WTC11 (cell line): Measurements from ENCODE around the gene ITPKB. TPM values are rescaled to one million over a fixed set of nuclear protein-coding genes. Genes with fewer than 3 reads are reported as not detected.

ENCODE experiments used
- ATAC-seq: fragments of 200-7000 bp; cut with Tn5 transposase; 2 replicates; pipeline ENCODE4 v1.10.0; 2021; ENCODE audit warnings: mild to moderate bottlenecking, moderate library complexity
- CTCF ChIA-PET: fragments of 300-600 bp; sonication (Branson Sonifier 250); formaldehyde crosslinking; loops from one replicate; lab custom pipeline; 2021; ENCODE audit warnings: antibody characterized with exemption; lab: Charles Lee
- POLR2A ChIA-PET: fragments of 350-600 bp; sonication (Branson Sonifier 250); formaldehyde crosslinking; loops from one replicate; lab custom pipeline; 2021; ENCODE audit warnings: antibody characterized with exemption; lab: Charles Lee
- DNase-seq: peaks from one replicate; pipeline ENCODE4 v3.0.0; 2021; ENCODE audit warnings: low spot score
- H3K27ac Mint-ChIP-seq: 2 replicates; pipeline ENCODE4 v1.8.0; 2021; ENCODE audit warnings: mixed read lengths
- H3K27me3 Mint-ChIP-seq: 2 replicates; pipeline ENCODE4 v1.8.0; 2021; ENCODE audit warnings: low read depth, mild to moderate bottlenecking, moderate library complexity, mixed read lengths
- H3K36me3 Mint-ChIP-seq: 2 replicates; pipeline ENCODE4 v1.8.0; 2021; ENCODE audit warnings: mixed read lengths
- H3K4me1 Mint-ChIP-seq: 2 replicates; pipeline ENCODE4 v1.8.0; 2022; ENCODE audit warnings: mixed read lengths
- H3K4me3 Mint-ChIP-seq: 2 replicates; pipeline ENCODE4 v1.8.0; 2021; ENCODE audit warnings: mild to moderate bottlenecking, moderate library complexity, mixed read lengths
- H3K9me3 Mint-ChIP-seq: 2 replicates; pipeline ENCODE4 v1.8.0; 2021; ENCODE audit warnings: mixed read lengths
- GRHL2 ChIP-seq: fragments of 250-450 bp; sonication (Bioruptor Pico); IDR thresholded peaks from 2 replicates; pipeline ENCODE4 v1.8.0; 2022; ENCODE audit warnings: mild to moderate bottlenecking, moderate library complexity; ENCODE audit not compliant: insufficient replicate concordance, severe bottlenecking
- GTF2I ChIP-seq: fragments of 250-450 bp; sonication (Bioruptor Pico); conservative IDR thresholded peaks from 2 replicates; pipeline ENCODE4 v1.4.0; 2021; ENCODE audit warnings: mild to moderate bottlenecking
- JUN ChIP-seq: sonication (generic); formaldehyde crosslinking; IDR thresholded peaks from 2 replicates; pipeline ENCODE4 v1.8.0; 2023; ENCODE audit warnings: mild to moderate bottlenecking, missing genetic modification reagents
- NFATC4 ChIP-seq: fragments of 250-450 bp; sonication (Bioruptor Pico); IDR thresholded peaks from 2 replicates; pipeline ENCODE4 v1.9.0; 2021; ENCODE audit warnings: mild to moderate bottlenecking
- NR3C1 ChIP-seq: sonication (generic); formaldehyde crosslinking; conservative IDR thresholded peaks from 2 replicates; pipeline ENCODE4 v1.8.1; 2023; ENCODE audit warnings: low read depth, mild to moderate bottlenecking, missing genetic modification reagents
- PRDM15 ChIP-seq: sonication (generic); formaldehyde crosslinking; IDR thresholded peaks from 2 replicates; pipeline ENCODE4 v1.8.0; 2022; ENCODE audit warnings: missing genetic modification reagents
- SP1 ChIP-seq: sonication (generic); formaldehyde crosslinking; conservative IDR thresholded peaks from 2 replicates; pipeline ENCODE4 v1.8.1; 2022; ENCODE audit warnings: missing genetic modification reagents
- ZNF121 ChIP-seq: sonication (generic); formaldehyde crosslinking; IDR thresholded peaks from 2 replicates; pipeline ENCODE4 v1.8.0; 2023; ENCODE audit warnings: missing genetic modification reagents
- ZNF219 ChIP-seq: sonication (generic); formaldehyde crosslinking; IDR thresholded peaks from 2 replicates; pipeline ENCODE4 v1.8.0; 2023; ENCODE audit warnings: missing genetic modification reagents, mild to moderate bottlenecking, borderline replicate concordance
- ZNF512 ChIP-seq: sonication (generic); formaldehyde crosslinking; IDR thresholded peaks from 2 replicates; pipeline ENCODE4 v1.8.1; 2022; ENCODE audit warnings: missing genetic modification reagents, borderline replicate concordance
- total RNA-seq: library from RNA; stranded (reverse); gene quantifications from 3 replicates; pipeline ENCODE4 v1.2.3, GENCODE V29; 2021
- TF ChIP-seq, protein P1 (sequence below): fragments of 250-450 bp; sonication (Bioruptor Pico); conservative IDR thresholded peaks from 2 replicates; pipeline ENCODE4 v1.9.0; 2021; ENCODE audit warnings: mild to moderate bottlenecking
- TF ChIP-seq, protein P2 (sequence below): sonication (generic); formaldehyde crosslinking; IDR thresholded peaks from 2 replicates; pipeline ENCODE4 v1.8.0; 2023; ENCODE audit warnings: missing genetic modification reagents

The ITPKB gene
- total RNA-seq, 1 experiment from 2014 or later, result 15.6 TPM

DNA sequence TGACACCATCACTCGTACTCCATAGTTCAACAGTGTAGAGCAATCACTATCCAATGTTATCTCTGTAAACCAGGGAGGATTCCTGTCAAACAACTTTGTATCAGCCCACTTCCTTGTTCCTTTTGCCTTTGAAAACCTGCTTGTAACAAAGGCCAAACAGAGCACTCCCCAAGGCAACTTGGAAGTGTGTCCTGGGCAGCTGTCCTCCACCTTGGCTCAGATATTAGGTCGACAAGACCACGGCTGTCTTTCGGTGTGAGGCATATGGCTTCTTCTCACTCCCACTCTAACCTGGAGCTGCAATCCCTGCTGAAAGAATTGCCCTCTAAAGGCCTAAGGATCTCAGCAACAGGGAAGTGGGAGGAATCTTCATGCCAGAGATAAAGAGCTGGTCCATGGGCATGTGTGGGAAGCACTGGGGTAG lies 66.7 kb downstream of the ITPKB start:
- DNase-seq, result no peak
- H3K36me3 Mint-ChIP-seq, result no peaks in the 10 kb centered on the region
- no peak for ATAC-seq
- POLR2A ChIA-PET, result no interaction called here
- H3K27ac Mint-ChIP-seq, result no peak overlapping the region
- CTCF ChIA-PET, result no interaction called here
- no peak overlapping the region for H3K4me3 Mint-ChIP-seq
- H3K4me1 Mint-ChIP-seq, result peaks cover 45% of the 10 kb centered on the region
- TF ChIP-seq SP1 (CRISPR knock-in tag) (no peak), NR3C1 (CRISPR knock-in tag) (no peak), ZNF512 (CRISPR knock-in tag) (no peak), PRDM15 (no peak), JUN (CRISPR knock-in tag) (no peak), ZNF219 (CRISPR knock-in tag) (no peak), GTF2I (CRISPR knock-in tag) (no peak), GRHL2 (no peak)
- TF ChIP-seq, protein P1, sequence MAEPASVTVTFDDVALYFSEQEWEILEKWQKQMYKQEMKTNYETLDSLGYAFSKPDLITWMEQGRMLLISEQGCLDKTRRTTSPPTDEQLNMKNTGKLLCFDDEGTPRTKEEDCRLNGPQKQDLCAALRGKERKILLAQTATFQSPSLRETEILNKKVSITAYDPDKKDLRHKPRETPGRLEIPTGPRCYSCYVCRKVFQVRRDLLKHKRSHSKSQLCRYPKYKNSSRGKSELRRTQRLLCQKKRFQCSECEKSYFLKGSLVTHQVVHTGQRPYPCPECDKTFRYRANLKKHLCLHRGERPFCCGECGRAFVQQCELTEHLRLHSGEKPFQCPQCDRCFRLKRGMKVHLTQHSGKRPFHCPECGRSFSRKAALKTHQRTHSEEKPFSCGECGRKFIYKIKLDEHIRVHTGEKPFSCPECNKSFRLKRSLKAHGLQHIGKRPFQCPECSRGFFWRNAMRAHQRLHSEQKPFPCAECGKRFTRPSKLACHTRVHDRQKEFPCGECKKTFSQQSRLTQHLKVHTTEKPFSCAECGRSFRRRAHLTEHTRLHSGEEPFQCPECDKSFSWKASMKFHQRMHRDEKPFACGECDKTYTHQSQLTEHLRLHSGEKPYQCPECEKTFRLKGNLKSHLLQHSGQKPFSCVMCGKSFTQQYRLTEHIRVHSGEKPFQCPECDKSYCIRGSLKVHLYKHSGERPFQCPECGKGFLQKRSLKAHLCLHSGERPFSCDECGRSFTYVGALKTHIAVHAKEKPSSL, result no peak
- H3K27me3 Mint-ChIP-seq, result no peaks in the 10 kb centered on the region; the same call in 1 of the 2 replicates
- H3K9me3 Mint-ChIP-seq, result no peaks in the 10 kb centered on the region

DNA sequence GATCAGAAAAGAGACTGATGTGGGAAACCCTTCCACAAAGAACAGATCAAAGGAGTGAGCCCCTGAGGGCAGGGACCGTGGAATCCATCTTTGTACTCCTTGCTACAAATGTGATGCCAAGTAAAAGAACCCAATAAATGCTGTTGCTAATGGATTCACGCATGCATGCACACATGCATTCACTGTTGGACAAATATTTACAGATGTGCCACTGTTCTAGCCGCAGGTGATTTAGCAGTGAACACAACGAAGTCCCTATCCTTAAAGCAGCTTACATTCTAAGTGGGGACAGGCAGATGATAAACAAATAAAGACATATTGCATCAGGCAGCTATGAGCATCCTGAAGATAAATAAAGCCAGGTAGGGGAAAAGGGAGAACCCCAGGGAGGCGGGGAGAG lies 67.8 kb downstream of the ITPKB start:
- Mint-ChIP-seq H3K36me3 (no peaks in the 10 kb centered on the region), H3K4me3 (no peak overlapping the region), H3K4me1 (peaks cover 41% of the 10 kb centered on the region), H3K27me3 (no peaks in the 10 kb centered on the region), H3K27ac (peak overlapping the region; percentile 25; the same call in 1 of the 2 replicates), H3K9me3 (no peaks in the 10 kb centered on the region)
- POLR2A ChIA-PET, result interaction anchor here (0.8 kb wide), 1 partner anchor 9 kb away, joined by 3 read pairs; no protein-coding TSS in a partner anchor
- DNase-seq, result no peak
- no peak for ATAC-seq
- CTCF ChIA-PET, result no interaction called here
- TF ChIP-seq, protein P2, sequence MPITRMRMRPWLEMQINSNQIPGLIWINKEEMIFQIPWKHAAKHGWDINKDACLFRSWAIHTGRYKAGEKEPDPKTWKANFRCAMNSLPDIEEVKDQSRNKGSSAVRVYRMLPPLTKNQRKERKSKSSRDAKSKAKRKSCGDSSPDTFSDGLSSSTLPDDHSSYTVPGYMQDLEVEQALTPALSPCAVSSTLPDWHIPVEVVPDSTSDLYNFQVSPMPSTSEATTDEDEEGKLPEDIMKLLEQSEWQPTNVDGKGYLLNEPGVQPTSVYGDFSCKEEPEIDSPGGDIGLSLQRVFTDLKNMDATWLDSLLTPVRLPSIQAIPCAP, result no peak
- no peak for TF ChIP-seq NFATC4

- no peak for TF ChIP-seq ZNF121 (CRISPR knock-in tag)
- no peak overlapping the region for H3K4me3 Mint-ChIP-seq
- H3K9me3 Mint-ChIP-seq, result no peaks in the 10 kb centered on the region
- no peaks in the 10 kb centered on the region for H3K27me3 Mint-ChIP-seq
- no peak overlapping the region; the same call in 1 of the 2 replicates for H3K27ac Mint-ChIP-seq
- ChIA-PET CTCF (interaction anchor here (0.6 to 0.8 kb wide), 2 partner anchors 15 to 44 kb away, joined by 4 to 5 read pairs; no protein-coding TSS in a partner anchor), POLR2A (no interaction called here)
- no peak for ATAC-seq
- H3K36me3 Mint-ChIP-seq, result no peaks in the 10 kb centered on the region
- H3K4me1 Mint-ChIP-seq, result peaks cover 34% of the 10 kb centered on the region
- DNase-seq, result no peak
These were observed 69.0 kb downstream of the ITPKB start for GRCh38 chr1:226670073-226670472.
